PFSK-1 (cell line): ENCODE data around the gene MYCBP2.

Source experiments
- FOXP2 ChIP-seq: optimal IDR thresholded peaks from 2 replicates; pipeline ENCODE3; 2011; ENCODE audit warnings: borderline replicate concordance, control low read depth, inconsistent platforms; ENCODE audit not compliant: insufficient read depth; ENCODE audit errors: extremely low read length, extremely low read depth
- POLR2AphosphoS5 ChIP-seq: IDR thresholded peaks from 2 replicates; pipeline ENCODE4 v1.6.1; 2012; ENCODE audit warnings: low read depth, mild to moderate bottlenecking, control low read depth, low read length, moderate library complexity
- REST ChIP-seq, 2 experiments: IDR thresholded peaks; 2 replicates each; pipeline versions ENCODE4 v1.6.1 to v1.8.0; 2011 to 2012; ENCODE audit warnings: low read depth in 2 of 2, low read length in 2 of 2, control low read depth in 1 of 2, inconsistent platforms in 1 of 2, mild to moderate bottlenecking in 1 of 2, moderate library complexity in 1 of 2; ENCODE audit not compliant: insufficient read depth in 1 of 2
- SIN3A ChIP-seq: IDR thresholded peaks from 2 replicates; pipeline ENCODE4 v1.6.1; 2012; ENCODE audit warnings: mild to moderate bottlenecking, low read length, moderate library complexity, borderline replicate concordance; ENCODE audit not compliant: insufficient read depth
- TAF1 ChIP-seq: IDR thresholded peaks from 2 replicates; pipeline ENCODE4 v1.6.1; 2012; ENCODE audit warnings: low read length, control low read depth, borderline replicate concordance; ENCODE audit not compliant: insufficient read depth

DNA sequence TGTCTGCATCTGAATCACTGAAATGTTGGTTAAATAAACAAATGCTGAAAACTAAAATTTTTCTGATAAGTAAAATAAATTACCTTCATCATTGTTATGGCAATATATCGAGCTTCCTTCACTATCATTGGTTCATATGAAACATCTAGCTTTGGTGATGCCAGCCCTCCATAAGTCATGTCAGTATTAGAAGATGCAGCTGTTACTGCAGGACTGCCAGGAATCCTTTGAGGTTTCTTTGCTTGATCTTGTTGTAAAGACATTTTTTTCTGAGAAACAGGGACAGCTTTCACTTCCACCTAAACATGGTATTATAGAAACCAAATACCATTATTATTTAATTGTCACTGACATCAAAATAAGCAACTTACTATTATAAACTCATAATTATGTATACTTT is 176.2 kb downstream of the MYCBP2 start:
- TF ChIP-seq POLR2AphosphoS5 (no peak), REST (IDR thresholded peaks at IDR 0.05; ENCODE audit: insufficient read depth in 1 of 2, low read depth in 2 of 2, low read length in 2 of 2) (no peak), FOXP2 (no peak), SIN3A (no peak), TAF1 (no peak)
